Uterus (tissue), 2 donors: ENCODE data around the gene ANKRD23.

Experiments used
- POLR2A ChIP-seq, 2 donors: fragments of 450-650 bp; IDR thresholded peaks; one replicate each; pipeline ENCODE4 v1.6.1; 2016; ENCODE audit warnings: antibody characterized with exemption in 2 of 2, mild to moderate bottlenecking in 1 of 2, moderate library complexity in 1 of 2
- TF ChIP-seq, protein P1 (sequence below), 4 experiments: fragments of 200-600 bp in 2 of 4; fragments of 450-650 bp in 2 of 4; sonication (generic) in 2 of 4; IDR thresholded peaks; one replicate each; pipeline ENCODE4 v1.5.1; 2016 to 2019; ENCODE audit warnings: antibody characterized with exemption in 4 of 4, mild to moderate bottlenecking in 2 of 4, moderate library complexity in 1 of 4

DNA sequence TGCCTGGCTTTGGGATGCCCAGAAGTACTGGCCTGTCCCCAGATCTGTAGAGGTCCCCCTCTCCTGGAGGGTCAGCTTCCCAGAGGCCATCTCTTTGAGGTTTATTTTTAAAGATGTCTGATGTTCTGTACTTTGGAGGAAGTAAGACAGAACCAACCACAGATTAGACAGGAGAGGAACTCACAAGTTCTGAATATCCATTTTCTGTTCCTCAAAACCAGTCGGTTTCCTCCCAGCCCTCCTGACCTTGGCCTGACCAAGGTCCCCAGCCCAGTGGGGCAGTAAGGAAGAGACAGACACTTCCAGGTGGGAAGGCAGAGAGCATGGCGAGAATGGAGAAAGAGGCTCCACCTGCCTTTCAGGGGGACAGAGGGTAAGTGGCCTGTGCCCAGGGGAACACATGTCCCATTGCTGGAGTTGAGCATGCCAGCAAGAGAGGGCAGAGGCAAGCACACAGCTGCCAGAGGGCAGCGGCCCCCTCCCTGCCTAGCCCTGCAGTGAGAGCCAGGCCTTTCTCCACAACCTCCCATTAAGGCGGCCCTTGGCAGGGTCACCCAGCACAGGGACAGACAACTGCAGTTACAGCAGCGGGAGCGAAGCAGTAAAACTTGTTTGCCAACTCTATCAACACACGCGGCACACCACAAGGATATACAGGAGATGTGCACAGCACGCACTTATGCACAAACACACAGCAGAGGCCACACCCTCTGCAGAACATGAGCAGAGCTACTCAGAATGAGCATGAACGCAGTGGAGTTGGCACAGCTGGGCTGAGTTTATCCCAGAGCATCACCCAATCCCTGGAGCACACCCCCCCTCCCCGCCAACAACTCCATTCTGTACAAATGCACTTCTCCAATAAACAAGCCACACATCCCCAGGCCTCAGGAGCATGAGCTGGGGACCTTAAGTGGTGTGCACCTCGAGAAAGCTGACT lies 44.5 kb upstream of the ANKRD23 start:
- TF ChIP-seq, protein P1, sequence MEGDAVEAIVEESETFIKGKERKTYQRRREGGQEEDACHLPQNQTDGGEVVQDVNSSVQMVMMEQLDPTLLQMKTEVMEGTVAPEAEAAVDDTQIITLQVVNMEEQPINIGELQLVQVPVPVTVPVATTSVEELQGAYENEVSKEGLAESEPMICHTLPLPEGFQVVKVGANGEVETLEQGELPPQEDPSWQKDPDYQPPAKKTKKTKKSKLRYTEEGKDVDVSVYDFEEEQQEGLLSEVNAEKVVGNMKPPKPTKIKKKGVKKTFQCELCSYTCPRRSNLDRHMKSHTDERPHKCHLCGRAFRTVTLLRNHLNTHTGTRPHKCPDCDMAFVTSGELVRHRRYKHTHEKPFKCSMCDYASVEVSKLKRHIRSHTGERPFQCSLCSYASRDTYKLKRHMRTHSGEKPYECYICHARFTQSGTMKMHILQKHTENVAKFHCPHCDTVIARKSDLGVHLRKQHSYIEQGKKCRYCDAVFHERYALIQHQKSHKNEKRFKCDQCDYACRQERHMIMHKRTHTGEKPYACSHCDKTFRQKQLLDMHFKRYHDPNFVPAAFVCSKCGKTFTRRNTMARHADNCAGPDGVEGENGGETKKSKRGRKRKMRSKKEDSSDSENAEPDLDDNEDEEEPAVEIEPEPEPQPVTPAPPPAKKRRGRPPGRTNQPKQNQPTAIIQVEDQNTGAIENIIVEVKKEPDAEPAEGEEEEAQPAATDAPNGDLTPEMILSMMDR (IDR thresholded peaks at IDR 0.05), result no peak
- no peak for TF ChIP-seq POLR2A (IDR thresholded peaks at IDR 0.05)
